ENCODE data around the gene MBLAC2. TPM values are rescaled to one million over a fixed set of nuclear protein-coding genes. Genes with fewer than 3 reads are reported as not detected.

Gene MBLAC2
- total RNA-seq, 2 donors from 2014 or later: 3.4 to 4.8 TPM

DNA sequence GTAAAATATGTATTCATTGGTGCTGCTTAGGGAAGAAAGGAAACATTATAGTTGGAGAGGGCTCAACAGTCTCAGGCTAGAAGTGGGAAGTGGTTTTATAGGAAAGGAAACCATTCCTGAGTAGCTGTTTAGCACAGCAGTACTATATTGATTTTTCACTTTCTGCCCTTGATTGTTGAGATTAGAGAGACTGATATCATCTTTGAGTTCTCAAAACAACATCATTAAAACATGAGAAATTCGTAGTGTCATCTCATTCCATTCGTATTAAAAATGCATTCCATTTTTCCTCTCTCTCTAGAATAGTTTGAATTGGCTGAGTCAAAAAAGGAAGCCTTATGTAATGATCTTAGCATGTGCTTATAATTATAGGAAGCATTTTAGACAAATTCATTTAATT is 14.2 kb upstream of the MBLAC2 start:
- ATAC-seq (ENCODE audit: insufficient number of reproducible peaks, low FRiP score, low read depth): no peak

DNA sequence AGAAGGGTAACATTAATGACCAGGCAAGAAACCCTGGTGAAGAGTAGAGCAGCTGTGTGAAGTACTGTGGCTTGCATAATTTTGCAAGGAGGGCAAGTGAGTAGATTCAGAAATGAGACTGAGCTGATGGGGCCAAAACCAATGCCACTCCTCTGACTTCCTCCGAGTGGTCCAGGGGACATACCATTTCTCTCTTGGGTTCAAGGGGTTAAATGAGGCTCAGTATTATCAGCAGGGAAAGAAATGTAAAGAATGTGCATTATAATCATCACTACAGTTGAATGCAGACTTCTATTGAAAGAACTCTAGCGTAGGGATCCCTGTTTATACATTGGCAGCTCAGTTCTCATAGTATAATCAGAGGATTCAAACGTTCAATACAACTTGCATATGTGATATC is 10.0 kb upstream of the MBLAC2 start:
- Histone ChIP-seq H3K9me3 (no peaks in the 10 kb centered on the region), H3K27ac (no peak overlapping the region), H3K4me1 (ENCODE audit: control insufficient read depth in 1 of 2, low read depth in 2 of 2) (no peaks in the 10 kb centered on the region), H3K36me3 (no peaks in the 10 kb centered on the region), H3K4me3 (no peak overlapping the region), H3K27me3 (replicated peaks; ENCODE audit: insufficient read depth) (no peaks in the 10 kb centered on the region)
- no peak for ATAC-seq (ENCODE audit: insufficient number of reproducible peaks, low FRiP score, low read depth)
- DNase-seq (ENCODE audit: low spot score): no peak
- no peak for TF ChIP-seq CTCF (IDR thresholded peaks at IDR 0.05)

More for the DNA sequence above, 14.2 kb upstream of the MBLAC2 start:
- no peak overlapping the region for H3K27ac ChIP-seq
- H3K4me1 ChIP-seq (ENCODE audit: control insufficient read depth in 1 of 2, low read depth in 2 of 2): no peaks in the 10 kb centered on the region
- no peak for TF ChIP-seq CTCF (IDR thresholded peaks at IDR 0.05)
- no peaks in the 10 kb centered on the region for H3K36me3 ChIP-seq
- H3K9me3 ChIP-seq: no peaks in the 10 kb centered on the region
- no peaks in the 10 kb centered on the region for H3K27me3 ChIP-seq (replicated peaks; ENCODE audit: insufficient read depth)
- H3K4me3 ChIP-seq: no peak overlapping the region
- no peak for DNase-seq (ENCODE audit: low spot score)

- DNase-seq (ENCODE audit: low spot score): no peak
Observed at GRCh38 chr5:90483206-90483605, 8.6 kb upstream of the MBLAC2 start.

DNA sequence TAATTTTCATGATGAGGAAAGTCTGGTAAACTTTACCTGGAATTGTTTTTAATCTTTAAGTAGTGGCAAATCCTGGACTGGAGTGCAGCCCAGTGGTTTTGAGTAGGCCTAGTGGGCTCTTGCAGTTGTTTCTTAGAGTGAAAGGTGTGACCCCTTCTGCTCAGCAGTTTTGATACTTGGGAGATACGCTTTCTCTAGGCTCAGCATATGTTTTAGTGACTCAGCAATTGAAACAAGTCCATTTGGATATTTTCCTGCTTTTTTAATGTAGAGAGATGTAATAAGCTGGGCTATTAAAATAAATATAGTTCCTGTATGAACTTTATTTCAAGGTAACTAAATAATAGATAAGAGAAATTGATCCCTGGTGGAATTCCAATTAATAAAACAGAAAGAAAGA is 6.1 kb upstream of the MBLAC2 start:
- ATAC-seq (ENCODE audit: insufficient number of reproducible peaks, low FRiP score, low read depth) (no peak), DNase-seq (ENCODE audit: low spot score) (no peak)
- no peak overlapping the region for H3K27ac ChIP-seq
- no peak for TF ChIP-seq CTCF (IDR thresholded peaks at IDR 0.05)
- no peaks in the 10 kb centered on the region for H3K4me1 ChIP-seq (ENCODE audit: control insufficient read depth in 1 of 2, low read depth in 2 of 2)
- no peaks in the 10 kb centered on the region for H3K36me3 ChIP-seq
- no peak overlapping the region for H3K4me3 ChIP-seq
- no peaks in the 10 kb centered on the region for H3K27me3 ChIP-seq (replicated peaks; ENCODE audit: insufficient read depth)
- H3K9me3 ChIP-seq: no peaks in the 10 kb centered on the region

More at GRCh38 chr5:90483206-90483605, 8.6 kb upstream of the MBLAC2 start:
- ATAC-seq (ENCODE audit: insufficient number of reproducible peaks, low FRiP score, low read depth): no peak
- Histone ChIP-seq H3K27me3 (replicated peaks; ENCODE audit: insufficient read depth) (no peaks in the 10 kb centered on the region), H3K27ac (no peak overlapping the region), H3K9me3 (no peaks in the 10 kb centered on the region), H3K36me3 (no peaks in the 10 kb centered on the region), H3K4me1 (ENCODE audit: control insufficient read depth in 1 of 2, low read depth in 2 of 2) (no peaks in the 10 kb centered on the region), H3K4me3 (no peak overlapping the region)
- no peak for TF ChIP-seq CTCF (IDR thresholded peaks at IDR 0.05)

- Histone ChIP-seq H3K9me3 (no peaks in the 10 kb centered on the region), H3K27ac (no peak overlapping the region), H3K4me1 (ENCODE audit: control insufficient read depth in 1 of 2, low read depth in 2 of 2) (peaks cover 0 to 4% of the 10 kb centered on the region in 2 donors), H3K27me3 (replicated peaks; ENCODE audit: insufficient read depth) (no peaks in the 10 kb centered on the region), H3K36me3 (no peaks in the 10 kb centered on the region), H3K4me3 (no peak overlapping the region)
- no peak for TF ChIP-seq CTCF (IDR thresholded peaks at IDR 0.05)
- ATAC-seq (ENCODE audit: insufficient number of reproducible peaks, low FRiP score, low read depth) (no peak), DNase-seq (ENCODE audit: low spot score) (no peak)
Observed at GRCh38 chr5:90479611-90480385, 5.2 kb upstream of the MBLAC2 start.

Measured in thoracic aorta (tissue), 2 donors.